ENCODE data around the gene FAM50A.

DNA sequence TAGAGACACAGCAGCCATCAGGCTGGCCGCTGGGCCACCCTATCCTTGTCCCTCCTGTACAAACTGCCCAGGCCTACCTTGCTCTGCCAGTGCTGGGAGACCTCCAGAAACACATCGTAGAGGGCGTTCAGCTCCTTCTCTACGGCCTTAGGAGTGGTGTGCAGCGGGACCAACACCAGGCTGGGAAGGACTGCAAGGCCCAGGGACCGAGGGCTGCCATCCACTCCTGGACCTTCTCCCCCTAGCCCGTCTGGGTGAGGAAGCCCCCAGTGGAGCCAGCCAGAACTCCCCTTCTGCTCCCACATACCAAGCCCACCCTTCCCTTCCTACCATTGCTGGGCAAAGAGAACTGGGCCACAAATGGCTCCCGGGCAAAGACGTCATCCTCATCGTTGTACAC, 40.7 kb upstream of the FAM50A start:
- TF ChIP-seq POLR2AphosphoS5 (IDR thresholded peaks at IDR 0.05; ENCODE audit: low read depth, low read length) (no peak), POLR2A (IDR thresholded peaks at IDR 0.05; ENCODE audit: low read depth, low read length) (no peak)
